Smooth muscle cell (in vitro differentiated cells): ENCODE results near the gene CALCR. TPM values are rescaled to one million over a fixed set of nuclear protein-coding genes. Genes with fewer than 3 reads are reported as not detected.
"Not testable (repeated sequence)": the region's sequence is repeated elsewhere in the genome, so short reads cannot be mapped to it uniquely, and the experiment has no call there.

Source experiments
- DNase-seq: peaks from one replicate; lab custom pipeline; 2025; ENCODE audit not compliant: unreplicated experiment; lab: John Stamatoyannopoulos, UW
- H2AFZ ChIP-seq: fragments of 200-600 bp; sonication (generic); 2 replicates; pipeline ENCODE4 v1.6.0; 2016; ENCODE audit warnings: antibody characterized with exemption, low read depth, mild to moderate bottlenecking
- H3F3A ChIP-seq: fragments of 200-600 bp; sonication (generic); 2 replicates; pipeline ENCODE4 v1.6.0; 2017; ENCODE audit warnings: antibody characterized with exemption, low read depth
- H3K27ac ChIP-seq: fragments of 200-600 bp; sonication (generic); 2 replicates; pipeline ENCODE4 v1.5.1; 2016; ENCODE audit warnings: low read depth, mild to moderate bottlenecking
- H3K27me3 ChIP-seq: fragments of 200-600 bp; sonication (generic); 2 replicates; pipeline ENCODE4 v1.6.1; 2016; ENCODE audit warnings: low read depth, mild to moderate bottlenecking
- H3K36me3 ChIP-seq: fragments of 200-600 bp; sonication (generic); 2 replicates; pipeline ENCODE4 v1.5.1; 2016; ENCODE audit warnings: low read depth
- H3K4me1 ChIP-seq: fragments of 200-600 bp; sonication (generic); 2 replicates; pipeline ENCODE4 v1.5.1; 2016; ENCODE audit warnings: low read depth
- H3K4me2 ChIP-seq: fragments of 200-600 bp; sonication (generic); 2 replicates; pipeline ENCODE4 v1.6.0; 2016; ENCODE audit warnings: mild to moderate bottlenecking
- H3K4me3 ChIP-seq: fragments of 200-600 bp; sonication (generic); 2 replicates; pipeline ENCODE4 v1.5.1; 2016; ENCODE audit warnings: mild to moderate bottlenecking
- H3K79me2 ChIP-seq: fragments of 200-600 bp; sonication (generic); 2 replicates; pipeline ENCODE4 v1.6.0; 2016; ENCODE audit warnings: low read depth, mild to moderate bottlenecking
- H3K9ac ChIP-seq: fragments of 200-600 bp; sonication (generic); 2 replicates; pipeline ENCODE4 v1.6.0; 2016; ENCODE audit warnings: low read depth
- H3K9me3 ChIP-seq: fragments of 200-600 bp; sonication (generic); replicated peaks from 2 replicates; pipeline ENCODE4 v1.5.1; 2016; ENCODE audit warnings: low read depth
- H4K20me1 ChIP-seq: fragments of 200-600 bp; sonication (generic); 2 replicates; pipeline ENCODE4 v1.6.0; 2016; ENCODE audit warnings: low read depth
- CTCF ChIP-seq: fragments of 200-600 bp; sonication (generic); IDR thresholded peaks from 2 replicates; pipeline ENCODE4 v1.5.1; 2017; ENCODE audit warnings: borderline replicate concordance, mild to moderate bottlenecking, antibody characterized with exemption; ENCODE audit not compliant: insufficient read depth, poor library complexity, severe bottlenecking
- WGBS: methylation state at CpG from one replicate; pipeline ENCODE4 v1.1.7; 2016; ENCODE audit warnings: low lambda C conversion rate; 5-methylcytosine and 5-hydroxymethylcytosine counted together
- polyA plus RNA-seq: library from polyadenylated mRNA; unstranded; fragments of >200 nt; fragmentation: Nextera tagmentation; extraction: Ambion mirVana; gene quantifications from 2 replicates; pipeline ENCODE4 v1.2.1, GENCODE V29; 2016
- total RNA-seq: library from RNA; depleted of rRNA; stranded (reverse); fragments of >200 nt; gene quantifications from 2 replicates; pipeline ENCODE4 v1.2.3, GENCODE V29; 2014

The CALCR gene
- total and polyA plus RNA-seq, 2 experiments from 2014 or later, result not detected

- H4K20me1 ChIP-seq, result no peaks in the 10 kb centered on the region
- no peak for TF ChIP-seq CTCF
- no peak overlapping the region for H3K9ac ChIP-seq
- no peaks in the 10 kb centered on the region for H3K27me3 ChIP-seq
- no peak overlapping the region for H3K4me2 ChIP-seq
- H3K36me3 ChIP-seq, result no peaks in the 10 kb centered on the region
- no peak overlapping the region for H3K27ac ChIP-seq
- no peaks in the 10 kb centered on the region for H3K9me3 ChIP-seq
- no peaks in the 10 kb centered on the region for H3K79me2 ChIP-seq
- H3F3A ChIP-seq, result no peaks in the 10 kb centered on the region
- 63% methylated on average over 1 of the region's 1 CpG for WGBS
- H3K4me1 ChIP-seq, result no peaks in the 10 kb centered on the region
- no peak overlapping the region for H3K4me3 ChIP-seq
- DNase-seq, result no peak
- H2AFZ ChIP-seq, result no peak overlapping the region
Measured at GRCh38 chr7:93592588-93593266, 18.2 kb upstream of the CALCR start.

- not testable (repeated sequence) for H3K4me3 ChIP-seq, H3K27ac ChIP-seq, DNase-seq, H2AFZ ChIP-seq, H3K9me3 ChIP-seq, H3K27me3 ChIP-seq, H3K36me3 ChIP-seq, H3K9ac ChIP-seq, H3K4me2 ChIP-seq, H3K4me1 ChIP-seq, H4K20me1 ChIP-seq, H3K79me2 ChIP-seq, H3F3A ChIP-seq
- WGBS, result 88% methylated on average over 25 of the region's 34 CpGs
Measured at GRCh38 chr7:93591224-93592050, 16.9 kb upstream of the CALCR start.

DNA sequence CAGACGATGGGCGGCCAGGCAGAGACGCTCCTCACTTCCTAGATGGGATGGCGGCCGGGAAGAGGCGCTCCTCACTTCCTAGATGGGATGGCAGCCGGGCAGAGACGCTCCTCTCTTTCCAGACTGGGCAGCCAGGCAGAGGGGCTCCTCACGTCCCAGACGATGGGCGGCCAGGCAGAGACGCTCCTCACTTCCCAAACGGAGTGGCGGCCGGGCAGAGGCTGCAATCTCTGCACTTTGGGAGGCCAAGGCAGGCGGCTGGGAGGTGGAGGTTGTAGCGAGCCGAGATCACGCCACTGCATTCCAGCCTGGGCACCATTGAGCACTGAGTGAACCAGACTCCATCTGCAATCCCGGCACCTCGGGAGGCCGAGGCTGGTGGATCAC lies 11.9 kb upstream of the CALCR start:
- not testable (repeated sequence) for H2AFZ ChIP-seq, H3K27me3 ChIP-seq, H3K9me3 ChIP-seq, H3F3A ChIP-seq, H4K20me1 ChIP-seq, H3K4me1 ChIP-seq, DNase-seq, H3K9ac ChIP-seq, H3K27ac ChIP-seq, H3K4me3 ChIP-seq, H3K79me2 ChIP-seq, H3K36me3 ChIP-seq, H3K4me2 ChIP-seq
- 88% methylated on average over 19 of the region's 22 CpGs for WGBS

DNA sequence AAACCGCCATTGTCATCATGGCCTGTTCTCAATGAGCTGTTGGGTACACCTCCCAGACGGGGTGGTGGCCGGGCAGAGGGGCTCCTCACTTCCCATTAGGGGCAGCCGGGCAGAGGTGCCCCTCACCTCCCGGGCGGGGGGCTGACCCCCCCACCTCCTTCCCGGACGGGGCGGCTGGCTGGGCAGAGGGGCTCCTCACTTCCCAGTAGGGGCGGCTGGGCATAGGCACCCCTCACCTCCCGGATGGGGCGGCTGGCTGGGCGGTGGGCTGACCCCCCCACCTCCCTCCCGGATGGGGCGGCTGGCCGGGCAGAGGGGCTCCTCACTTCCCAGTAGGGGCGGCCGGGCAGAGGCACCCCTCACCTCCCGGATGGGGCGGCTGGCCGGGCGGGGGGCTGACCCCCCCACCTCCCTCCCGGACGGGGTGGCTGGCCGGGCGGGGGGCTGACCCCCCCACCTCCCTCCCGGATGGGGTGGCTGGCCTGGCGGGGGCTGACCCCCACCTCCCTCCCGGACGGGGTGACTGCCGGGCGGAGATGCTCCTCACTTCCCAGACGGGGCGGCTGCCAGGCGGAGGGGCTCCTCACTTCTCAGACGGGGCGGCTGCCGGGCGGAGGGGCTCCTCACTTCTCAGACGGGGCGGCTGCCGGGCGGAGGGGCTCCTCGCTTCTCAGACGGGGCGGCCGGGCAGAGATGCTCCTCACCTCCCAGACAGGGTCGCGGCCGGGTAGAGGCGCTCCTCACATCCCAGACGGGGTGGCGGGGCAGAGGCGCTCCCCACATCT lies 11.4 kb upstream of the CALCR start:
- not testable (repeated sequence) for DNase-seq, H3K36me3 ChIP-seq, H3K79me2 ChIP-seq, H3F3A ChIP-seq, H3K9ac ChIP-seq, H4K20me1 ChIP-seq, H3K4me2 ChIP-seq, H3K4me1 ChIP-seq, H3K4me3 ChIP-seq, H3K27ac ChIP-seq, H2AFZ ChIP-seq, H3K27me3 ChIP-seq, H3K9me3 ChIP-seq
- WGBS, result 89% methylated on average over 15 of the region's 54 CpGs

DNA sequence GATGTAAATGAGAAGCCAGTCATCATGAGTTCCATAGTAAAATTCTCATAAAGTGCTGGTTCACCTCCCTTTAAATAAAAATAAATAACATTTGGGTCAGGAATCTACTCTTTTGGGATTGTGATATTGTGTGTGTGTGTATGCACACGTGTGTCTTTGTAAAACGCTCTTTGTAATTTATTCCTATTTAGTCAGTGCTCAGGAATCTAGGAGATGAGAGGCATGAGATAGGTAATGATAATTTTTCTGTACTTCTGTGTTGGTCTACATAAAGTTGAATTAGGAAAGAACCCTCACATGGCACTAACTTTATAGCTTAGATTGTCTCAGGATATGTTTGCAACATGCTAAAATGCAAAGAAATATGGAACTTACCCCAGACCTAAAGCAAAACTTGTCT lies 4.9 kb upstream of the CALCR start:
- H3K9me3 ChIP-seq, result no peaks in the 10 kb centered on the region
- no peaks in the 10 kb centered on the region for H4K20me1 ChIP-seq
- H3K4me3 ChIP-seq, result no peak overlapping the region
- no peak for DNase-seq
- 77% methylated on average over 2 of the region's 2 CpGs for WGBS
- H3K4me2 ChIP-seq, result no peak overlapping the region
- H3K4me1 ChIP-seq, result peaks cover 6% of the 10 kb centered on the region
- H3K79me2 ChIP-seq, result no peaks in the 10 kb centered on the region
- TF ChIP-seq CTCF, result no peak
- H3K36me3 ChIP-seq, result no peaks in the 10 kb centered on the region
- no peak overlapping the region for H3K27ac ChIP-seq
- H3K9ac ChIP-seq, result no peak overlapping the region
- H3K27me3 ChIP-seq, result peaks cover 46% of the 10 kb centered on the region
- no peaks in the 10 kb centered on the region for H3F3A ChIP-seq
- H2AFZ ChIP-seq, result no peak overlapping the region
